Activated CD8-positive, alpha-beta memory T cell treated with anti-CD3 and anti-CD28 coated beads, Interleukin-2, amount 50 U/mL, for 24 hours (primary cell): ENCODE measurements around the gene LMF2.
"Not testable (repeated sequence)": the region's sequence is repeated elsewhere in the genome, so short reads cannot be mapped to it uniquely, and the experiment has no call there.

Experiments
- DNase-seq: peaks from one replicate; pipeline ENCODE4 v3.0.0-alpha.2; 2020; ENCODE audit errors: extremely low read depth

The LMF2 gene

DNA sequence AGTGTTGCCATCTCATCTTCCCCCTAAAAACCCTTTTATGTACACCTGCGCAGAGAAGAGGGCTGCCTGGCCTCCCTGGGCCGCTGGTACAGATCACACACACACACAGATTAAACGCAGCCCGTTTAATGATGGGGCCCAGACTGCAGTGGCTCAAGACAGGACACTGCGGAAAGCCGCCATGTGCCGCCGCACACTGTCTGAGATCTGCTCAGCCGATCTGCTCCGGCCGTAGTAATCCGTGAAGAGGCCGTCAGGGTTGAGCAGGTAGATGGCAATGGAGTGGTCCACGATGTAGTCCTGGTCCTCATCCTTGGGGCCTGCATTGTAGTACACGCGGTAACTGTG is 15.9 kb upstream of the LMF2 start:
- no peak for DNase-seq

DNA sequence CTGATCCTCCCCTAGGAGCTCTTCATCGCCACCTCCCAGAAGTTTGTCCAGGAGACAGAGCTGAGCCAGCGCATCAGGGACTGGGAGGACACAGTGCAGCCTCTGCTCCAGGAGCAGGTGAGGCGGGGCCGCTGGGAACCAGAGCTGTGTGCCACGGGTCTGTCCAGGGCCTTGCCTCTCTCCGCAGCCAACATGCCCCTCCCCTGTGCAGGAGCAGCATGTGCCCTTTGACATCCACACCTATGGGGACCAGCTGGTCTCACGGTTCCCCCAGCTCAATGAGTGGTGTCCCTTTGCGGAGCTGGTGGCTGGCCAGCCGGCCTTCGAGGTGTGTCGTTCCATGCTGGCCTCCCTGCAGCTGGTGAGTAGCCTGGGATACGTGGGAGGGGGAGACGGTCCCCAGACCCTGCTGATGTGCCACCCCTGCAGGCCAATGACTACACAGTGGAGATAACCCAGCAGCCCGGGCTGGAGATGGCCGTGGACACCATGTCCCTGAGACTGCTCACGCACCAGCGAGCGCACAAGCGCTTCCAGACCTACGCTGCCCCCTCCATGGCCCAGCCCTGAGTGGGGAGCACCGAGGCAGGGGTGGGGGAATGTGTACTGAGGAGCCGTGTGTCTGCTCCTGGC is 15.4 kb upstream of the LMF2 start:
- no peak for DNase-seq

DNA sequence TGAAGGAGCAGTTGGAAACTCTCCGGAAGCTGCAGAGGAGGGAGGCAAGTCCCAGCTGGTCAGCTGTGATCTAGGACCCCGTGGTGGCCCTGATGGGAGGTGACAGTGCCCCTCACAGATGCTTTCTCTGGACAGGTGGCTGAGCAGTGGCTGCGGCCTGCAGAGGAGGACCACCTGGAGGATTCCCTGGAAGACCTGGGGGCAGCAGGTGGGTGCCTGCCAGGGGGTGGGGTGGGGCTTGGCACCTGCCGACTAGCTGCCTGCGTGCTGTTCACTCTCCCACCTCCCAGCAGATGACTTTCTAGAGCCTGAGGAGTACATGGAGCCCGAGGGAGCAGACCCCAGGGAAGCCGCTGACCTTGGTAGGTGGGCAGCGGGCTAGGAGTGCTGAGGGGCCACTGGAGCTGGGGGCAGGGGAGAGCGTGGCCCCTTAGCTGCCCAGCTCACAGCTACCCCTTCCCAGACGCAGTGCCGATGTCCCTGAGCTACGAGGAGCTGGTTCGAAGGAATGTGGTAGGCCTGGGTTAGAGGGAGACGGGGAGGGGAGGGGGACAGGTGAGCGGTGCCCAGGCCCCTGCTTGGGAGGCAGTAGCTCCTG is 14.8 kb upstream of the LMF2 start:
- DNase-seq, result no peak

DNA sequence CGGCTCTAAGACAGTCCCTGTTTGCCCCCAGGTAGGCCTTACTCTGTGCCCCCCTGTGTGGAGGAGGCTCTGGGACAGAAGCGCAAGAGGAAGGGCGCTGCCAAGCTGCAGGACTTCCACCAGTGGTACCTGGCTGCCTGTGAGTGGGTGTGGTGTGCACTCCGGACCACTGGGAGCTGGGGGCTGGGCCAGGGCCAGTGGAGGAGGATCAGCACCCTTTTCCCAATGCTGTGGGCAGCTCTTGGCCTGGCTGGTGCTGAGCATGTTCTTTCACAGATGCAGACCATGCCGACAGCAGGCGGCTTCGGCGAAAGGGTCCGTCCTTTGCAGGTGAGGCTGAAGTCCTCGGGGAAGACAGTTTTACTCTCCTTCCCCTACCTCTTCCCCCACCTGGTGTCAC is 14.2 kb upstream of the LMF2 start:
- no peak for DNase-seq

DNA sequence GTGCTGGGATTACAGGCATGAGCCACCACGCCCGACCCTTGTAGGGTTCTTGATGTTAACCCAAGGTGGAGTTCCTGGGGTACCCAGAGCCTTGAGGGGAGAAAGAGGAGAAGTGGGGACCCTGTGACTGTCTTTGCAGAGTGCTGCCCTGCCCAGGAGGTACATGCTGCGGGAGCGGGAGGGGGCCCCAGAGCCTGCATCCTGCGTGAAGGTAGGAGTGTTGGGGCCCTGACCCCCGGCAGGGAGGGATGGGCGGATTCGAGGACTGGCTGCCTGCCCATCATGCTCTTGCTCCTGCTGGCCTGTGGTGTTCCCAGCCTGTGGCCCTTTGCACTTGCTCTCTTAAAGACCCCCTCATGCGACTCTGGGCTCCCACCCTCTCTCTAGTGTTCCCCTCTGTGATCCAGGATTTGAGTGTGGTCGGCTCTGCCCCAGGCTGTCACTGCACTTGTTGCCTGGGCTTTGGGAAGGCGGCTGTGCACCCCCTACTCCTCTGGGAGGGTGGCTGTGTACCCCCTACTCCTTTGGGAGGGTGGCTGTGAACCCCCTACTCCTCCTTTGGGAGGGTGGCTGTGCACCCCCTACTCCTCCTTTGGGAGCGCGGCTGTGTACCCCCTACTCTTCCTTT is 13.4 kb upstream of the LMF2 start:
- no peak for DNase-seq

DNA sequence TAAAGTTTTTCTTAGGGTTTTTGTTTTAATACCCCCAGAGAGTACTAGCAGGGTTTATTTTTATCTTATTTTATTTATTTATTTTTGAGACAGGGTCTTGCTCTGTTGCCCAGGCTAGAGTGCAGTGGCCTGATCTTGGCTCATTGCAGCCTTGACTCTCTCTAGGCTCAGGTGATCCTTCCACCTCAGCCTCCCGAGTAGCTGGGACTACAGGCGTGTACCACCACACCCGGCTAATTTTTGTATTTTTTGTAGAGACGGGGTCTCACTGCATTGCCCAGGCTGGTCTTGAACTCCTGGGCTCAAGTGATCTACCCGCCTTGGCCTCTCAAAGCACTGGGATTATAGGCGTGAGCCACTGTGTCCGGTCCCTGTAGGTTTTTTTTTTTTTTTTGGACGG is 12.7 kb upstream of the LMF2 start:
- DNase-seq, result not testable (repeated sequence)

DNA sequence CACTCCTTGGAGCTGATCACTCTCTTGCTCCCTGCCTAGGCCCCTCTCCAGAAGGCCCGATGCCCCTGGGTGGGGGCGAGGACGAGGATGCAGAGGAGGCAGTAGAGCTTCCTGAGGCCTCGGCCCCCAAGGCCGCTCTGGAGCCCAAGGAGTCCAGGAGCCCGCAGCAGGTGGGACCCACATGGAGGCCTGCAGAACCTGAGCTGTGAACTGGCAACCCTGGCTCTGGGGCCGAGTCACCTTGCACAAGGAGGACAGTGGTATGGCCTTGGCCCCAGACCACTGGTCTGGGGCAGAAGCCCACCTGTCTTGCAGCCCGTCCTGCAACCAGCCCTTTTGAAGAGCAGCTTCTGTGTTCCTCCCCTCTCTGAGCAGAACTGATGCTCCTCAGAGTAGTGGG is 11.6 kb upstream of the LMF2 start:
- DNase-seq, result no peak

DNA sequence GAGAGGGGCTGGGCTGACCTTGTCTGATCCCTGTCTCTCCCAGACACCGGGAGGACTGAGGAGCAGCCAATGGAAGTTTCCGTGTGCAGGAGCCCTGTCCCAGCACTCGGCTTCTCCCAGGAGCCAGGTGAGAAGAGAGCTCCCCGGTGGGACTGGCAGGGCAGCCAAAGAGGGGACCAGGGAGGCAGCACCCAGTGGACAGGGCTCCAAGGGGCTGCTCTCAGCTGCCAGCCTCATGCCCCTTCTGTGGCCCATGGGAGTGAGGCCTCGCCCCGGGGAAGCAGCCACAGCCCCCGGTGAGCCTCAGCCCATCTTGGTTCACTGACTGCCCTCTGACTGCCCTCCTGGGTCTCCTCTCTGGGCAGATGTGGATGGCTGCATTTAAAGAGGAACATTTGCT is 11.1 kb upstream of the LMF2 start:
- DNase-seq, result no peak

DNA sequence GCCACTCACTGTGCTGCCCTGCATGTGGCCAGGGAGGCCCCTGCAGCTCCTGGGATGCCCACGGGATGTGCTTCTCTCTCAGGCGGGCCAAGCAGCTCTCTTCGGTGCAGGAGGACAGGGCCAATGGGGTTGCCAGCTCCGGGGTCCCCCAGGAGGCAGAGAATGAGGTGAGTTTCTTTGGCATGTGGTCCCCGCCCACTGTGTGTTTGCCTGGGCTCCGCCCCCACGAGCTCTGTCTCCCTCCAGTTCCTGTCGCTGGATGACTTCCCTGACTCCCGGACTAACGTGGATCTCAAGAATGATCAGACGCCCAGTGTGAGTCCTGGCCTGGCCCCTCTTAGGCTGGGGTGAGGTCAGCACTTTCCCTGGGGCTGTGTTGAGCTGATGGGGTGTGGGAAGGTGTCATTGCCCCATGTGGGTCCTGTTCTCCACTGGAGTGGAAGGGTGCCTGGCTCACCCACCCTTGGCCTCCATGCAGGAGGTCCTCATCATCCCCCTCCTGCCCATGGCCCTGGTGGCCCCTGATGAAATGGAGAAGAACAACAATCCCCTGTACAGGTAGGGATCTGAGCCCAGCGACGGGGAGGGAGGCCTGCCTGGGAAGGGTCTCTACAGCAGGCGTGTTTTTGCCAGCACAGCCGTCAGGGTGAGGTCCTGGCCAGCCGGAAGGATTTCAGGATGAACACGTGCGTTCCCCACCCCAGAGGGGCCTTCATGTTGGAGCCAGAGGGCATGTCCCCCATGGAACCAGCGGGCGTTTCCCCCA is 10.2 kb upstream of the LMF2 start:
- DNase-seq, result no peak

DNA sequence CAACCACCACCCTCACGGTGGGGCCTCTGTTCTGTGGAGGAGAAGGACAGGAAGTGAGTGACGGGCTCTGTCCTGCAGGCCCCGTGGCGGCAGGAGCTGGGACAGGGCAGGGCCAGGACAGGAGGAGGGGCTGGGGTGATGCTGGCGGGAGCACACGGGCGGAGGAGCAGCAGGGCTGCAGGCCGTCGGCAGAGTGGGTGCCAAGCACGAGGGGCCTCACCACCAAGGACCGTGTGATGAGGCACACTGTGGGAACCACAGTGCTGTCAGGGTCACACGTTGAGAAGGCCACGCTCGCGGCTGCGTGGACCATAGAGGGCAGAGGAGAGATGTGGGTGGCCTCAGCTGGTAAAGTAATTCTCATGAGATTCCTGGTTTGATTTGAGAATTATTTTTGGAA is 9.4 kb upstream of the LMF2 start:
- no peak for DNase-seq

DNA sequence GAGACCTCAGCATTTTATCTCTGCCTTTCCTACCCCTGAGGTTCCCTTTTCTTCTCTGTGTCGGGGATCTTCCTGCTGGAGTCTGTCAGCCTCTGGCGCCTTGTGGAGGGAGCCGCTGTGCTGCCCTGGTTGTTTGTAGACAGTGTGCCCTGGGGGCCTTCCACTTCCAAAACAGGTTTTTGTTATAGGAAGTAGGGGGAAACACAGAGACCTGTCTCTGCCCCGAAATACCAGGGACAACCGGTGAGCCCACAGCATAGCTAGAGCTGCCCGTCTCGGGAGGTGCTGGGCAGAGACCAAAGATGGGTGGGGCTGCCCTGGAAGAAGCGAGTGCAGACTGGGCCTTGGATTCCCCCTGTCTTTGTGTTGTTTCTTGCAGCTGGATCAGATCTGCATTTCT is 8.6 kb upstream of the LMF2 start:
- DNase-seq, result no peak

DNA sequence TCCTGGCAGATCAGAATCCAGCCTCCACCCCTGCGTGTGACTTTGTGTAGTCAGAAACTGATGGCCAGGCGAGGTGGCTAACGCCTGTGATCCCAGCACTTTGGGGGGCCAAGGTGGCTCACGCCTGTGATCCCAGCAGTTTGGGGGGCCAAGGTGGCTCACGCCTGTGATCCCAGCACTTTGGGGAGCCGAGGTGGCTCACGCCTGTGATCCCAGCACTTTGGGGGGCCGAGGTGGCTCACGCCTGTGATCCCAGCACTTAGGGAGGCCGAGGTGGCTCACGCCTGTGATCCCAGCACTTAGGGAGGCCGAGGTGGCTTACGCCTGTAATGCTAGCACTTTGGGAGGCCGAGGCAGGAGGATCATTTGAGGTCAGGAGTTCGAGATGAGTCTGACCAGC is 5.7 kb upstream of the LMF2 start:
- no peak for DNase-seq

DNA sequence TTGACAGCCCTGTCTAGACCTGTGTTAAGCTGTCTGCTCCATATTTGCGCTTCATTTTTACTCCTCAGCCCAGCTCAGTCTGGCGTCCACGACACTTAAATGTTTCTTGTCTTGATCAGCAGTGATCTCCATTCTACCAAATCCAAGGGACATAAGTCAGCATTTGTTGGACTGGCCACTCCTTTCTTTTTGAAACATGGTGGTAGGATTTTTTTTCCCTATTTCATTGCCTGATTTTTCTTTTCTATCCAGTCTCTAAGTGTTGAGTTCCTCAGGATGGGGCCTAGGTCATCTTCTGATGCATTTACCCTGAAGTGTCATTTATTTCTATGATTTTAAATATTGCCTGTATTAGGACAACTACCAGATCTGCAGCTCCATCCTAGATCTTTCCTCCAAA is 1.4 kb upstream of the LMF2 start:
- DNase-seq, result no peak

DNA sequence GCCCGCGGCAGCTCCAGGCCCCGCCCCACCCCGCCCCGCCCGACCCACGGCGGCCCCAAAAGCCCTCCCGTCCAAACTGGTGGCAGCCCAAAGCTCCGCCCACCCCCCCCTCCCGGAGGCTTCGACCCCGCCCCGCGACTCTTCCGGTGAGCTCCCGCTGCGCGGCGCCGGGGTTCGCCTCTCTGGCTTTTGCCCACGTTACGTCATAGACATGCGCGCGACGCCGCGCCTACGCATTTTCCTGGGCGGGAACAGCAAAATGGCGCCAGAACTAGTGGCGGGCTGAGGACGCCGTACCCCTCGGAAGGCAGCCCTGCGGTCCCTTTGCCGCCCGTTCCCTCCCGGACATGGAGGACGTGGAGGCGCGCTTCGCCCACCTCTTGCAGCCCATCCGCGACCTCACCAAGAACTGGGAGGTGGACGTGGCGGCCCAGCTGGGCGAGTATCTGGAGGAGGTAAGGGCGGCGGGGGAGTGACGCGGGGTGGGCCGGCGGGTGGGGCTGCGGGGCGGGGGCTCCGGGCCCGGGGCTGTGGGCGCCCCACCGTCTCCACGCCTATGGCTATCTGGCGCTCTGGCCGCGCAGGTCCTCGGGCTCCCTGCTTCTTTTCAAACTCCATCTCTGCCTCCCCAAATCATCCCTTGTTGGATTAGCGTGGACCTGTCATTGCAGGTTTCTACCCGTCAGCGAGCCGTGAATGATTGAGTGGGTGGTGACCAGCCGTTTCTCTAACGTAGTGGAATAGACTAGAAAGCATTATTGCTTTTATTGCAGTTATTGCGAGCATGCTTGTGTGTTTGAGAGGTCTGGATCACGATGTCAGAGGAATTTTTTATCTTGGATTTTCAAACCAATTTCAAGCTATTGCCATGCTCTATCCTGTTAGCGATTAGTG is 736 bp upstream of the LMF2 start, which contains the start of gene NCAPH2:
NCAPH2 (plus strand) TSS at position 234 of the 894 bp plus-strand sequence; CDS start at position 348, 114 bp downstream.
- peak; percentile 92 for DNase-seq

DNA sequence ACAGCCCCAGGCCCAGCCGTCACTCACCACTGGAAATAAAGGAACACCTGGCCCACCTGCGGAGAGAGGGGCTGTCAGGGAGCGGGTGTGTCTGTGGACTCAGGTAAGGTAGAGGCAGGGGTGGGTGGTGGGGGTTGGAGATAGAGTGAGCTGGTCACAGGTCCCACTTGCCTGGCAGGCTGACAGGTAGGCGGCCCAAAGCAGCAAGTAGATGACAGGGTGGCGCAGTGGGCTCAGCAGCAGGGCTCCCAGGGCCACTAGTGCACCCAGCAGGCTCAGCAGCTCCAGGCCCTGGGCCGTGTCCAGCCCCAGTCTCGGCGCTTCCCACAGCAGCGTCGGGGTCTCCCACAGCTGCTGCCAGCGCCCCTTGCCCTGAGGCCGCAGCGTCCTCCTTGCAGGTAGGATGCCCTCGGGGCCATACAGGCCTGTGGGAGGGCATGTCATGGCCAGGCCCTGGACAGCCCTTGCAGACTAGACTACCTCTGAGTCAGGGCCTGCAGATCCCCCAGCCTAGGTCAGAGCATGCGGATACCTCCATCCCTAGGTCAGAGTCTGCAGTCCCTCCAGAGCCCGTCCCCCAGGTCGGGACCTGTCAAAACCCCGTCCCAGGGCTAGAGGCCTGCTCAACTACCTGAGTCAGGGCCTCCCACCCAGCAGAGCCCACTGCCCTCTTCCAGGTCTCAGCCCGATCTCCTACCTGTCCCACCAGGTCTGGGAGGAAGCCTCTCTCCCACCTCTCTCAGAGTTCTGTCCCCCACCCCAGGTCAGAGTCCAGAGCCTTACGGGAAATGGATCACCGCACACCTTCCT is 686 bp downstream of the LMF2 start:
- no peak for DNase-seq

DNA sequence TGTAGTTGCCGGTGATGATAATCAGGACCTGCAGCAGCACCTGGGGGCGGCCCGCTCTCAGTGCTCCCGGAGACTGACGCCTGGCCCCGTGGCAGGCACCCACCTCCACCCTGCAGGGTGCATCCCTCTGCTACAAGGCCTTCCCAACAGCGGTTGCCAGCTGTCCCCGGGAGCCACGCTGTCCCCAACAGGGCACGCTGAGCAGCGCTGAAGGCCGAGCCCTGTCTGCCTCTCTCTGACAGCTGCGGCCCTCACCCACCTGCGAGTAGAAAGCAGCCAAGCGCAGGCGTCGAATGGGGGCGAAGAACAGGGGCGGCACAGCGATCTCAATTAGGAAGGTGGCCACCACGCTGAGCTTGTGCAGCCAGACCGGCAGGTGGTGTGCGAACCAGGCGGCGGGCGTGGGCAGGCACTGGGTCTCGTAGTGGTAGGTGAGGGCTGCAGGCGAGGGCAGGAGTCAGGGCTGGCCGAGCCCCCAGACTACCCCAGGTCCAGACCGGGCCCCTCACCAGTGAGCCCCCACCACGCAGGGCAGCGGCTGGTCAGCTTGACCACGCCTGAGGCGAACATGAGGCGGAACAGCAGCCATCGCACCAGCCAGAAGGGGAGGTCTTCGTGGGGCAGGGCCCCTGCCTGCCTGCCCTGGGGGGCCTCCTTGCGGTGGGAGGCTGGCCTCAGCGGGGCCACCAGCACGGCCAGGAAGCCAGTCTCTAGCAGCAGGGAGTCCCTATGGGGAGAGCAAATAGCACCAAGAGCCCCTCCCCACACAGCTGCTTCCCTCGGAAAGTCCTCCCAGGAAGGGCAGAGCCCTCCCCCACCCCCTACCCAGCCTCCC is 1.5 kb downstream of the LMF2 start:
- DNase-seq, result no peak

DNA sequence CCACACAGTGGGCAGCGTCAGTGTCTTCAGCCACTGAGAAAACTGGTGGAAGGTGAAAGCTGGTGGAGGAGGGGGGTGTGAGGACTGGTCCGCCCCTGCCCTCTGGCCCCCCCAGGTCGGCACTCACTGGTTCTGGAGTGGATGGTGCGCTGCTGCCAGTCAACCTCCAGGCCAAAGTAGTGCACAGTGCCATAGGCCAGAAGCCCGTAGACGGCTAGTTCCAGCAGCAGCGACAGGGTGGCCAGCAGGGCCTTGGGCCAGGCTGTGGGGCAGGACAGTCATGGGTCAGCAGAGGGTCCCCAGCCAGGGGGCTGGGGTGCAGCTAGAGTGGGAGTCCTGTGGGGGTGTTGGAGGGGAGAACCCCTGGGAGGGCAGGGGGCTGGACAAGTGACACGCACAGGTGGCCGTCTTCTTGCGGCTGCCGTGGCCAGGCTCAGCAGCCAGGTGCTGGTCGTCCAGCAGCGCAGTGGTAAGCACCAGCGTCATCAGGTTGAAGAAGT is 2.2 kb downstream of the LMF2 start:
- no peak for DNase-seq

DNA sequence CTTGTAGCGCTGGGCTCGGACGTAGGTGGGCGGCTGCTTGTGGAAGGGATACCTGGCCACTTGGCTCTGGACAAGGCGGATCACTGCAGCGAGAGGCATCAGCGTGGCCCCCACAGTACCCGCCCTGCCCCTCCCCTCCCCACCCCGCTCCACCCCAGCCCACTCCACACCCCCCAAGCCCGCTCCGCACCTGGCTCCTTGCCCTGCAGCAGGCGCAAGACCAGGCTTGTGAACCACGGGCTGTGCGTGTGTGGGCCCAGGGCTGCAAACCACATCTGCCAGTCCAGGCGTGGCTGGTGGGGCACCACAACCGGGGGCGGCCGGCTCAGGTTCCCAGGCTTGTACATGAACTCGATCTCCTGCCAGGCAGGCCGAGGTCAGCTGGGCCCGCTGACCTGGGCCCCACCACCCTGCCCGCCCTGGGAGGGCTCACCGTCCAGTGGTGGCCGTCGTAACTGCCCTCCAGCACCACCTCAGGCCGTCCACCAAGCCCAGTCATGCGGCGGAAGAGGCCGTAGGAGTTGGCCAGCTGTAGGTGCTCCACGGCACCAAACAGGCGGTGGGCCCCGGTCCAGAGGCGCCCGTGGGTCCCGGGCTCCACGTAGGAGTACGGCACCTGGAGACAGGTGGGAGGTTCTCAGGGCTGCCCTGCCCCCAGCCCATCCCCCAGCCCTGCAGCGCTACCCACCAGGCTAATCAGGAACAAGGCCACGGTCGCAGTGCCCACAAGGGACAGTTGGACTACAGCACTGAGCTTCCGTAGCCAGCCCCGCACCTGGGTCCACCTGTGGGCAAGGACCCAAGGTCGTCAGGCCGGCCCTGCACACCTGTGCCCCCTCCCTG is 2.9 kb downstream of the LMF2 start:
- no peak for DNase-seq
